Posterior cingulate gyrus (tissue), 11 donors: ENCODE measurements around the gene MAGI2.

Source experiments
- DNase-seq, 10 donors: peaks; one replicate each; pipeline versions ENCODE4 v3.0.0 to v3.0.0-alpha.2; 2020 to 2021; ENCODE audit warnings: mixed read lengths in 3 of 10
- intact Hi-C: fragments of 100-400 bp; cut with DNase I; formaldehyde crosslinking; loops from one replicate; pipeline ENCODE4 v1.15.1; 2023

The MAGI2 gene

DNA sequence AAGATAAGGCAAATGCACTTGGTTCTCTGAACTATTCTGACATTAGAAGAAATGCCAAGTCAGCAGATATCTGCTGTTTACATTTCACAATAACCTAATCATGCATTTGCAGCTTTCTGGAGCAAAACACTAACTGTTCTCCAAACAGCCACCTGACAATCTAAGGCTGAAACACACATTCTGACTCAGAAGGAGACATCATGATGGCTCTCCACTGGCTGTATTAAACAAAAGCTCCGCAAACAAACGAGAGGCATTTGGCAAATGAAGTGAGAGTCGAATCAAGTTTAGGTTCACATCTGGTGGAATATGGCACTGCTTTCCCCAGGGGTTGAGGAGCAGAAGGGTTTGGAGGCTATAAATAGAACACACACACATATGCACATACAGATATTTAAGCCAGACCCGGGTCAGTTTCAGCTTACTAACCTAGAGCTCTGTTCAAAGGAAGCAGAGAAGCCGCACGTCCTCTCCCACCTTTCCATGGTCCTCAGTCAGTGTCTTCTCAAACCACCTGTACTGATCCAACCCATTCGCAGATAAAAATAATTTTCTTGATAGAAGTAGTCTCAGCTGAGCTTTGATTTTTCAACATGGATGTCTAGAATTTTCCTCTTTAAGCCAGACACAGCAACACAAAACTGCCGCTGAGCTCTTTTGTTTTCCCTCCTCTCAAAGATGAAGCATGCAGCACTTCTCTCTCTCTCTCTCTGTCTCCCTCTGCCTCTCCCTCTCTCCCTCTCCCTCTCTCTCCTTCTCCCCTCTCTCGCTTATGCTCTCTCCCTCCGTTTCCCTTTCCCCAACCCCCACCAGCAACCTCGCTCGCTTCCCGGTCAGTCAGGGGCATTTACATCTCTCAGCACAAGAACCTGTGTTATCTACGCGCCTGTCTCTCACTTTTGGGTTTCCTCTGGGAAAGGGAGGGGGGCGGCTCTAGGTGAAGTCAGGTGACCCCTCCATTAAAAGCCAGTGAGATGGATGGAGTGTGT, 682.8 kb downstream of the MAGI2 start:
- peak in 6 of 10 donors; percentile 26 to 75 (median 38) for DNase-seq
- intact Hi-C loops = loop anchor here (10.0 kb wide), 3 partner anchors 216 to 404 kb away; no protein-coding TSS in a partner anchor

GRCh38 chr7:78769481-78770101, 683.9 kb downstream of the MAGI2 start:
- peak in 4 of 10 donors; percentile 6 to 57 (median 18) for DNase-seq
- intact Hi-C loops = loop anchor here (10.0 kb wide), 3 partner anchors 215 to 405 kb away; no protein-coding TSS in a partner anchor

- intact Hi-C loops = no loop called here
- peak in 6 of 10 donors; percentile 37 to 87 (median 44) for DNase-seq
These were observed 684.6 kb downstream of the MAGI2 start for GRCh38 chr7:78768859-78769258.

- DNase-seq = no peak
- intact Hi-C loops = no loop called here
These were observed 687.3 kb downstream of the MAGI2 start for GRCh38 chr7:78765943-78766729.

DNA sequence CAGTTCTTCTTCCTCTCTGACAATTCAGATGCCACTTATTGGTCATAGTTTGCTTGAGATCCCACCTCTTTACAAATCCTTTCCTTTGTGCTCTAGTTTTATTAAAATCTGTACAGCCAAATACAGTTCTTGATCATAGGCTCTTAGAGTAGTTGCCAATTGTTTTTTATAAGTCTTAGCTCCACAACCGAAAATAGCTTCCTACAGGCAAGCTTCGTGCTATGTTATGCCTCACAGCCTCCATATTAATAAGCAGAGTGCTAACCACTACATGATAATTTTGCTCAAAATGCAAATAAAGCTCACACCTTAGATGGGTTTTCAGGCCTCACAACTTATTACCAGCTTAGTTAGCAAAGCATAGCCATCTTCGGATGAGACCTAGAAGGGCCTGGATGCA, 688.9 kb downstream of the MAGI2 start:
- DNase-seq = no peak
- intact Hi-C loops = no loop called here

- intact Hi-C loops = no loop called here
- no peak for DNase-seq
These were observed 690.8 kb downstream of the MAGI2 start for GRCh38 chr7:78762625-78763024.

- intact Hi-C loops = no loop called here
- DNase-seq = no peak
These were observed 692.7 kb downstream of the MAGI2 start for GRCh38 chr7:78760620-78761355.

DNA sequence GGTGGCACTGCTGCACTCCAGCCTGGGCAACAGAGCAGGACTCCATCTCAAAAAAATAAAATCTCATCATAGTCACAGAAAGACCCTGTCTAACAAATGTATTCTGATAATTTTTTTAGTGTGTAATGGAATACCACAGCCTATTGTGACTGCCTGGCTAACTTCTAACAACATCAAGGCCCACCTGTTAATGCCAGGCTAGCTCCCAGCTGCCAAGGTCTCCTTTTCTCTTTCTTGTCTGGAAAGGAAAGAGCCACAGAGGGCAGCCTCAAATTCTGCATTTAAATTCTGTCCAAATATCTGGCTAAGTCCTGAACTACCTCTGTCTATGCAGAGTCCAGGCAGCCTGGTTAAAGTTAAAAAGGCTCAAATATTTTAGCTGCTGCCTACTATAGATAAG, 700.9 kb downstream of the MAGI2 start:
- intact Hi-C loops = no loop called here
- no peak for DNase-seq

DNA sequence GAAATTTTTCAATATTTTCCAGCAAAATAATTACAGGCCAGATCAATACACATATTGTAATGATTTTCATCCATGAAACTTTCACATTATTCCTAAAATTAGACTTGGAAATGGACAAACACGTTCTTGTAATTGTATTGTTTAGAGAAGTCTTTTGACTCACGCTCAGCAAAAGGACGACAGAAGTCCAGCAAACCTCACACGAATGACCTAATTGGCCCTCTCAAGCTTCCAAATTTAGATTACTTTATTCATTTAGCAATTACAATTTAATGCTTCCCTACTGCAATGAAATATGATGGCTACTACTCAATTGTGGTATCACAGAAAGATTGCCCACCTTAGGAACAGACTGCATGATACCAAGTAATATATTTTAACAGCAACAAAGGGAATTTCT, 702.2 kb downstream of the MAGI2 start:
- DNase-seq = no peak
- intact Hi-C loops = no loop called here

DNA sequence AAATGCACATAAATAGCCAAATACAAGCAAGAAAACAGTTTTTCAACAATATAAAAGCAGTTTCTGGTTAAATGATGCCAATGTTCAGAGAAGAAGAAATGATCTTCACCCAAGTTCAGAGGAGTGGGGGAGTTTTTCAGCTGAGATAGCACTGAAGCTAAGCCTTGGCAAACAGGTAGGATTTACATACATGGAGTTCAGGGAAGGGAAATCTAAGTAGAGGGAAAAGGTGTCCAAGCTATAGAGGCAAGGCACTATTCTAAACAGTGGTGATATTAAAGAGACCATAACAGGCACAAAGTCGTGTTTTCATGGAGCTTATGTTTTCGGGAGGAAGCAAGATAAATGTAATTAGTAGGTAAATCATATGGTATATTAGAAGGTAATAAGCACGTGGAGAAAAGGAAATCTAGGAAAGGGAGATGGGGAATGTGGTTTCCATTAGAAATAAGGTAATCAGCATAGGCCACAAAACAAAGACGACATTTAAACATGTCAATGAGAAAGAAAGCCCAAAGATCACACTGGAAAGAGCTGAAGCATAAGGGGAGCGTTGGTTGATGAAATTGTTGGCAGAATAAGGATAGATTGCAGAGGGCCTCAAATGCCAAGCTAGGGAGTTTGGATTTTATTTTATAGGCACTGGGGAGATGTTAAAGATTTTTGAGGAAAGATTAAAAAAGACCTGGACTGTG, 704.3 kb downstream of the MAGI2 start:
- DNase-seq = no peak
- intact Hi-C loops = no loop called here

GRCh38 chr7:78747592-78747991, 705.9 kb downstream of the MAGI2 start:
- intact Hi-C loops = no loop called here

DNA sequence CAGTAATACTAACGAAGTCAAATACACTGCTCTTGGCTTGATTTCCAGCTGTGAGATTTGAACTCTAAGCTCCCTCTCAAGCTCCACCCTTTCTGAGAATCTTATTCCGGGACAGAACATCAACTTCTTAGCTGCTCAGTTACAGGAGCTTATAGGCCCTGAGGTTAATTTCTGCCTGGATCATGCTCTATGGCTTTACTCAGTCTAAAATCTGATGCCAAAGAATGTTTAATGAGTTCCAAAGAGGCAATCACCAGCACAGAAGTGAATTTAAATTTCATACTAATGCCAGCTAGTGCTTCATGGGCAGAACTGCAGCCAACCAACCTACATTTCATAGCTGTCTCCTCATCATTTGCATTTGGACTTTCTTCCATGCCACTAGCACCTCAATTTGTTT, 707.2 kb downstream of the MAGI2 start:
- intact Hi-C loops = no loop called here
- no peak for DNase-seq

More at GRCh38 chr7:78747592-78747991, 705.9 kb downstream of the MAGI2 start:
- no peak for DNase-seq

DNA sequence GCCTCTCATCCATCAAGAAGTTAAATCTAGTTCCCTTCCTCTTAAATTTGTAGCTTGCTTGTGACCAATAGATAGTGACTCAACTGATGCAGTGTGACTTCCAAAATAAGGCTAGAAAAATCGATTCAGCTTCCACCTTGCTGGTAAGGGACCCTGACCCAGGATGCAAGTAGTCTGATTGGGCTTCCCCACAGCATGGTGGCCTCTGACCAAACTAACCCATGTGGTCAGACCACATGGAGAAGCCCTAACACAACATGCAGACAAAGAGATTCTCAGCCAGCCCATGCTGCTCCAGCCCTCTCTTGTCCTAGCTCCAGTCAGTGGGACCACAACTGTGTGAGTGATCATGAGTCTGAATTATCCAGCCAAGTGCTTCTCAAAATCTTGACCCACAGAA, 710.8 kb downstream of the MAGI2 start:
- no peak for DNase-seq
- intact Hi-C loops = no loop called here

DNA sequence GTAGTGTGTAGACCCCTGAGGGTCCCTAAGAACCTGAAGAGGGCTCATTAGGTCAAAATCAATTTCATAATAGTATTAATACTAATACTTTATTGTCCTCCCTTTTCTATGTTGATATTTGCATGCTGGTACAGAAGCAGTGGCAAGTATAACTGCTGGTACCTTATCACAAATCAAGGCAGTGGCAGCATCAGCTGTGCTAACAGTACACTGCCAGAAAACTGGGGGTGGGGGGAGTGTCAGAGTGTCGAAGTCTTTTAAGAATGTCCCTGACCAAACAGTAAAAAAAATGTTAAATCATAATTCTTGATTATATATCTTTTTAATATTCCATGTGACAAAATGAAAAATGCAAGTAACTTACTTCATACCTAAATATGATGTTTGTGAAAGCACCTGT, 716.9 kb downstream of the MAGI2 start:
- intact Hi-C loops = no loop called here

GRCh38 chr7:78734626-78735025, 718.8 kb downstream of the MAGI2 start:
- intact Hi-C loops = no loop called here
- no peak for DNase-seq

More for the DNA sequence above, 716.9 kb downstream of the MAGI2 start:
- no peak for DNase-seq

GRCh38 chr7:78720066-78720465, 733.4 kb downstream of the MAGI2 start:
- DNase-seq = no peak
- intact Hi-C loops = no loop called here

GRCh38 chr7:78718212-78718611, 735.3 kb downstream of the MAGI2 start:
- intact Hi-C loops = no loop called here
- no peak for DNase-seq

DNA sequence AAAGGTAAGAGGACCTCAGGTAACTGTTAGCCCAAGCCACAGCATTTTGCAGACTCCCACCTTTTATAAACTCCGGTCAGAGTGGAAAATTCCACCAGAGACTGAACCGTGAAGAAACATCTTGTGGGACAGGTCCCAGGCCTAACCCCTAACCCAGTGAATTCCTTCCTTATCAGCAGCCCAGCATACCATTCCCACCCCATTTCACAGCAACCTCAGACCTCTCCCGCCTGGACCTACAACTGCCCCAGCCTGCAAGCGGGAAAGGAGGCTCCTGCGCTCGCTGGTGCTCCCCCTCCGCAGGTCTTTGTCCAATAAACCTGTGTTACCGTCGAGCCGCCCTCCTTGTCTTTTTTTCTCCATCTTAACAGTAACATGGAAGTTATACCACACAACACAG, 736.6 kb downstream of the MAGI2 start:
- peak in 1 of 10 donors; percentile 65 for DNase-seq
- intact Hi-C loops = no loop called here

DNA sequence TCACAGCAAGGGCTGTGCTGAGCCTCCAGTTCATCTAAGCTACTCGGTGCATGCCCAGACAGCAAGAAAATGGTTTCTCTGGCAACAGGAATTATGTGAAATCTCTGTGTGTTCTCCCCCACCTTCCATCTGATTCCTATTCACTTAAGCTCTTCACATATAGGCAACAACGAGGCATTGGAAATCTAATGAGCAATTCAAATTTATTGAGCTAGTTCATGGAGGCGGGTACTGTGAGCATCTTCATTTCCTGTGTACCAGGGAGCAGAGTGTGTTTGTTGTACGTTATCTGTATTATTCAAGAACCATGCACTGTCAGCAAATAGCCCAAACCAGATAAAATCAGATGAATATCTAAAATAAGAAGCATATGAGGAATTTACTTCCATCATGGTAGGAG, 739.1 kb downstream of the MAGI2 start:
- intact Hi-C loops = no loop called here
- no peak for DNase-seq
